Measurements from ENCODE around the gene CELSR3.
A peak's percentile ranks its signal among the peaks of the same experiment; 100 is the strongest.

CELSR3 gene

GRCh38 chr3:48685603-48686511 is 23.2 kb upstream of the CELSR3 start, which contains the start of gene NCKIPSD:
NCKIPSD (minus strand) TSS chr3:48685915; CDS start chr3:48685807, 108 bp downstream.
- peak; percentile 84 for DNase-seq (ENCODE audit: low spot score)

GRCh38 chr3:48685293-48685602 is 22.6 kb upstream of the CELSR3 start:
- DNase-seq (ENCODE audit: low spot score), result no peak

- peak; percentile 68 for DNase-seq (ENCODE audit: low spot score)
These were observed 21.9 kb upstream of the CELSR3 start for GRCh38 chr3:48684480-48685143.

GRCh38 chr3:48684054-48684349 is 21.3 kb upstream of the CELSR3 start:
- no peak for DNase-seq (ENCODE audit: low spot score)

GRCh38 chr3:48682786-48683185 is 20.1 kb upstream of the CELSR3 start:
- DNase-seq (ENCODE audit: low spot score), result no peak

GRCh38 chr3:48681974-48682610 is 19.4 kb upstream of the CELSR3 start:
- DNase-seq (ENCODE audit: low spot score), result no peak

- no peak for DNase-seq (ENCODE audit: low spot score)
These were observed 18.8 kb upstream of the CELSR3 start for GRCh38 chr3:48681541-48681880.

- DNase-seq (ENCODE audit: low spot score), result no peak
These were observed 18.3 kb upstream of the CELSR3 start for GRCh38 chr3:48680811-48681540.

GRCh38 chr3:48679411-48680391 is 17.0 kb upstream of the CELSR3 start:
- DNase-seq (ENCODE audit: low spot score), result no peak

- DNase-seq (ENCODE audit: low spot score), result no peak
These were observed 16.1 kb upstream of the CELSR3 start for GRCh38 chr3:48678566-48679380.

GRCh38 chr3:48678056-48678455 is 15.4 kb upstream of the CELSR3 start:
- no peak for DNase-seq (ENCODE audit: low spot score)

GRCh38 chr3:48674505-48674904 is 11.8 kb upstream of the CELSR3 start:
- no peak for DNase-seq (ENCODE audit: low spot score)

GRCh38 chr3:48672522-48672921 is 9.8 kb upstream of the CELSR3 start:
- no peak for DNase-seq (ENCODE audit: low spot score)

- no peak for DNase-seq (ENCODE audit: low spot score)
These were observed 2.2 kb upstream of the CELSR3 start for GRCh38 chr3:48664929-48665328.

GRCh38 chr3:48664313-48664644 is 1.6 kb upstream of the CELSR3 start:
- no peak for DNase-seq (ENCODE audit: low spot score)

- DNase-seq (ENCODE audit: low spot score), result peak; percentile 98
These were observed 1.0 kb upstream of the CELSR3 start for GRCh38 chr3:48663489-48664312.

- DNase-seq (ENCODE audit: low spot score), result no peak
These were observed 437 bp downstream of the CELSR3 start for GRCh38 chr3:48662145-48662752.

GRCh38 chr3:48661501-48662144 is 1.1 kb downstream of the CELSR3 start:
- DNase-seq (ENCODE audit: low spot score), result no peak
